ENCODE results near the gene MATN3.

GRCh38 chr2:20033322-20033721, 20.9 kb upstream of the MATN3 start:
- TF ChIP-seq CTCF (IDR thresholded peaks at IDR 0.05; ENCODE audit: poor library complexity) = no peak
- no peak for TF ChIP-seq EZH2phosphoT487 (IDR thresholded peaks at IDR 0.05; ENCODE audit: low read depth, severe bottlenecking, unreplicated experiment)

Measured in hepatocyte (in vitro differentiated cells).